ENCODE results near the gene ARHGAP6. TPM values are rescaled to one million over a fixed set of nuclear protein-coding genes. Genes with fewer than 3 reads are reported as not detected.

ARHGAP6 gene
- total RNA-seq, 1 experiment from 2014 or later: 0.07 TPM

DNA sequence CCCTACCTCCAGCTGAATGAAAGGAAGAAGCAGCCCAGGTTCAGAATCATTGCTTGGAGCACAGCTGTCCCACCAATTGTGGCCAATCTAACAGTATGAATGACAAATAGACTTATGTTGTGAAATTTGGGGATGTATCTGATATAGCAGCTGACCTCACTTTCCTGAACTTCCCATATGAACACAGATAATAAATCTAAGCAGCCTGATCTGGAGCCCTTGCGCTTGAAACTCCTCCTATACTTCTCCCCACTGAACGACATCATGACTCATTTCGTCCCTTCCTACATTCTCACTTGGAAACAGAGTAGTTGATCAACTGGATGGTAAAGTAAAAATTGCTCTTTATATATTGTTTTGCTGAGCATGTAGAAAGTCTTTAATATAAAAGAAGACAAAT lies 396.7 kb downstream of the ARHGAP6 start:
- DNase-seq: no peak
- Histone ChIP-seq H3K79me1 (ENCODE audit: insufficient read depth, low read depth, low read length, poor library complexity, severe bottlenecking) (no peaks in the 10 kb centered on the region), H4K91ac (ENCODE audit: insufficient read length, low read depth, low read length) (no peak overlapping the region), H2BK120ac (ENCODE audit: low read depth, low read length, poor library complexity, severe bottlenecking) (no peak overlapping the region), H3K27ac (ENCODE audit: insufficient read length, low read depth, low read length) (no peak overlapping the region), H3K14ac (ENCODE audit: insufficient read depth, low read length) (no peak overlapping the region), H2BK12ac (ENCODE audit: insufficient read length, low read depth, low read length) (no peak overlapping the region), H2BK20ac (ENCODE audit: low read depth, low read length, poor library complexity, severe bottlenecking) (no peak overlapping the region), H2BK5ac (ENCODE audit: insufficient read length, low read length) (no peak overlapping the region), H4K20me1 (ENCODE audit: control insufficient read depth, insufficient read depth, insufficient read length) (no peaks in the 10 kb centered on the region), H3K23ac (ENCODE audit: insufficient read length, low read depth, low read length) (no peak overlapping the region), H3T11ph (ENCODE audit: low read length) (no peak overlapping the region), H3K4me2 (ENCODE audit: insufficient read depth, insufficient read length, low read length) (no peak overlapping the region), H3K18ac (ENCODE audit: insufficient read length, low read depth, low read length) (no peak overlapping the region), H3K4me1 (ENCODE audit: insufficient read depth, low read length) (no peaks in the 10 kb centered on the region), H2BK15ac (ENCODE audit: low read depth, low read length) (no peak overlapping the region), H3K79me2 (ENCODE audit: insufficient read depth, low read length) (no peaks in the 10 kb centered on the region), H4K5ac (ENCODE audit: insufficient read length, low read depth, low read length) (no peak overlapping the region), H3K9ac (ENCODE audit: extremely low read depth, insufficient read length, low read length) (no peak overlapping the region), H2AK5ac (ENCODE audit: insufficient read length, low read length) (no peak overlapping the region), H3K27me3 (ENCODE audit: insufficient read depth, low read length) (no peaks in the 10 kb centered on the region), H2AFZ (ENCODE audit: low read length) (no peak overlapping the region), H3K4ac (ENCODE audit: low read depth, low read length) (no peak overlapping the region), H4K8ac (replicated peaks; ENCODE audit: insufficient read length, low read depth, low read length) (no peak overlapping the region), H3K9me3 (ENCODE audit: control insufficient read depth, low read depth, low read length) (no peaks in the 10 kb centered on the region), H3K56ac (ENCODE audit: insufficient read length, low read depth, low read length) (no peak overlapping the region), H3K23me2 (ENCODE audit: insufficient read length, low read depth, low read length, poor library complexity, severe bottlenecking) (no peaks in the 10 kb centered on the region)
- TF ChIP-seq, protein P1, sequence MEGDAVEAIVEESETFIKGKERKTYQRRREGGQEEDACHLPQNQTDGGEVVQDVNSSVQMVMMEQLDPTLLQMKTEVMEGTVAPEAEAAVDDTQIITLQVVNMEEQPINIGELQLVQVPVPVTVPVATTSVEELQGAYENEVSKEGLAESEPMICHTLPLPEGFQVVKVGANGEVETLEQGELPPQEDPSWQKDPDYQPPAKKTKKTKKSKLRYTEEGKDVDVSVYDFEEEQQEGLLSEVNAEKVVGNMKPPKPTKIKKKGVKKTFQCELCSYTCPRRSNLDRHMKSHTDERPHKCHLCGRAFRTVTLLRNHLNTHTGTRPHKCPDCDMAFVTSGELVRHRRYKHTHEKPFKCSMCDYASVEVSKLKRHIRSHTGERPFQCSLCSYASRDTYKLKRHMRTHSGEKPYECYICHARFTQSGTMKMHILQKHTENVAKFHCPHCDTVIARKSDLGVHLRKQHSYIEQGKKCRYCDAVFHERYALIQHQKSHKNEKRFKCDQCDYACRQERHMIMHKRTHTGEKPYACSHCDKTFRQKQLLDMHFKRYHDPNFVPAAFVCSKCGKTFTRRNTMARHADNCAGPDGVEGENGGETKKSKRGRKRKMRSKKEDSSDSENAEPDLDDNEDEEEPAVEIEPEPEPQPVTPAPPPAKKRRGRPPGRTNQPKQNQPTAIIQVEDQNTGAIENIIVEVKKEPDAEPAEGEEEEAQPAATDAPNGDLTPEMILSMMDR (conservative IDR thresholded peaks at IDR 0.05): no peak
- H3K4me3 Mint-ChIP-seq: no peak overlapping the region
- no peaks in the 10 kb centered on the region for H3K36me3 Mint-ChIP-seq (ENCODE audit: insufficient read depth in 1 of 3, low read depth in 3 of 3)
- H3K9me3 Mint-ChIP-seq: peaks cover 55 to 56% of the 10 kb centered on the region in 2 experiments
- WGBS (ENCODE audit: extremely low coverage, insufficient read length, low lambda C conversion rate): no CpG with 5 or more reads among the region's 3 CpGs
- H3K4me1 Mint-ChIP-seq: no peaks in the 10 kb centered on the region
- H3K27ac Mint-ChIP-seq: no peak overlapping the region
- H3K27me3 Mint-ChIP-seq (ENCODE audit: low read depth): no peaks in the 10 kb centered on the region; the same call in none of the 2 replicates

All from H9 (cell line).